Measurements from ENCODE around the gene SOX4. TPM values are rescaled to one million over a fixed set of nuclear protein-coding genes. Genes with fewer than 3 reads are reported as not detected.

SOX4 gene
- total RNA-seq, 1 experiment from 2014 or later: 77.3 TPM

DNA sequence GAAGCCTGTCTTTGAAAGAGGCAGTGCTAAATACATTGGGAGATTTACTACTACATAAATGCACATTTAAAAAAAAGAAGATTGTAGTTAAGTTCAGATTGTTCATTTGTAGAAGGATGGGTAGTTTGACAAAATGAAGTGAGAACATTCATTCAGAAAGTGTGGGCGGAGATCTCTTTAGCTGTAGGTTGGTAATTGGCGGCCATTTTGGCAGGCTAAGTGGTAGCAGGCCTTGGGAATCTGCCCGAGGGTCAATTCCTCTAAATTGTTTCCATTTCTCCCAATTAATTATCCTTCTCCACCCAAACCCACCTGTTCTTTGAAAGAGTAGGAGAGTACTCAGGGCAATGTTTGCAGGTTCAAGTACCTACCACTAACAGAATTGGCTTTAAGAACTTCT lies 17.9 kb downstream of the SOX4 start:
- Histone ChIP-seq H3K4me3 (ENCODE audit: low read depth, low read length) (no peak overlapping the region), H3K4me1 (no peaks in the 10 kb centered on the region), H3K9me3 (no peaks in the 10 kb centered on the region), H3K27me3 (replicated peaks; ENCODE audit: control insufficient read depth, insufficient read depth, low read length) (no peaks in the 10 kb centered on the region), H3K36me3 (ENCODE audit: control insufficient read depth, insufficient read depth, low read length) (no peaks in the 10 kb centered on the region)
- Mint-ChIP-seq H3K36me3 (ENCODE audit: insufficient read depth, unreplicated experiment) (no peaks in the 10 kb centered on the region), H3K4me1 (ENCODE audit: low read depth, unreplicated experiment) (peaks cover 8% of the 10 kb centered on the region), H3K27me3 (ENCODE audit: insufficient read depth, unreplicated experiment) (no peaks in the 10 kb centered on the region), H3K27ac (ENCODE audit: unreplicated experiment) (no peak overlapping the region), H3K4me3 (ENCODE audit: unreplicated experiment) (no peak overlapping the region), H3K9me3 (ENCODE audit: unreplicated experiment) (peaks cover 6% of the 10 kb centered on the region)
- no peak for DNase-seq
- intact Hi-C loops (cut with micrococcal nuclease; ENCODE audit: unreplicated experiment): no loop called here
- BruUV-seq (replicated peaks): no TSS peak
- TF ChIP-seq, protein P1, sequence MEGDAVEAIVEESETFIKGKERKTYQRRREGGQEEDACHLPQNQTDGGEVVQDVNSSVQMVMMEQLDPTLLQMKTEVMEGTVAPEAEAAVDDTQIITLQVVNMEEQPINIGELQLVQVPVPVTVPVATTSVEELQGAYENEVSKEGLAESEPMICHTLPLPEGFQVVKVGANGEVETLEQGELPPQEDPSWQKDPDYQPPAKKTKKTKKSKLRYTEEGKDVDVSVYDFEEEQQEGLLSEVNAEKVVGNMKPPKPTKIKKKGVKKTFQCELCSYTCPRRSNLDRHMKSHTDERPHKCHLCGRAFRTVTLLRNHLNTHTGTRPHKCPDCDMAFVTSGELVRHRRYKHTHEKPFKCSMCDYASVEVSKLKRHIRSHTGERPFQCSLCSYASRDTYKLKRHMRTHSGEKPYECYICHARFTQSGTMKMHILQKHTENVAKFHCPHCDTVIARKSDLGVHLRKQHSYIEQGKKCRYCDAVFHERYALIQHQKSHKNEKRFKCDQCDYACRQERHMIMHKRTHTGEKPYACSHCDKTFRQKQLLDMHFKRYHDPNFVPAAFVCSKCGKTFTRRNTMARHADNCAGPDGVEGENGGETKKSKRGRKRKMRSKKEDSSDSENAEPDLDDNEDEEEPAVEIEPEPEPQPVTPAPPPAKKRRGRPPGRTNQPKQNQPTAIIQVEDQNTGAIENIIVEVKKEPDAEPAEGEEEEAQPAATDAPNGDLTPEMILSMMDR (IDR thresholded peaks at IDR 0.05; ENCODE audit: insufficient read depth in 1 of 2, low read depth in 1 of 2, low read length in 1 of 2, severe bottlenecking in 1 of 2, unreplicated experiment in 1 of 2): no peak
- CTCF ChIA-PET: no interaction called here
- POLR2A ChIA-PET: no interaction called here

DNA sequence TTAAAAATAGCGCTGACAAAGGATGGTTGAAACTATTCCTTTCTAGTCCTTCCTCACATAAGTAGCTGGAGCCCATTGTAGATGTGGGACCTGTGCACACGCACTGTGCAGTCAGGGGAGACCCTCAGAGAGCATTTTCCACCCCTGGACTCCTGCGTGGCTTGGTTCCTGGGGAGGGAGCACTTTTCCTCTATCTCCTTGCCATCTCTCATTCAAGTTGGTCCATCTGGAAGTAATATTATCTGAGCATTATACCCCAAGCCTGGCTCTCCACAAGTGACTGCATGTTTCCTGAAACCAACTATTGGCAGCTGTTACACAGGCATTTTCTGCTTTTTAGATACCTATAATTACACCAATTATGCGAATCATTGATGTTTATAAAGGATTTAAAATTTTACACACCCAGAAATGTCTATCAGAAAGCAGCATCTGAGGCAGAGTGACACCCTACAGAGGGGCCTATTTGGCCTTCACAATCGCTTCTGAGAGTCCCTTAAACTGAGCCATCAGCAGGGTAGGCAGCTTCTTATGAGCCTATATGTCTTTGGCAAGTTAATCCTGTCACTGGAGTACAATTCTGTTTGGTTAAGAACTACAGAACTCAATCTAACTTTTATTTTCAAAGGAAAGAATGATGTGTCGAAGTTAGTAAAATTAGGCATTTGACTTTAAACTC lies 18.7 kb downstream of the SOX4 start:
- Mint-ChIP-seq H3K27me3 (ENCODE audit: insufficient read depth, unreplicated experiment) (no peaks in the 10 kb centered on the region), H3K4me3 (ENCODE audit: unreplicated experiment) (no peak overlapping the region), H3K27ac (ENCODE audit: unreplicated experiment) (no peak overlapping the region), H3K4me1 (ENCODE audit: low read depth, unreplicated experiment) (peaks cover 8% of the 10 kb centered on the region), H3K9me3 (ENCODE audit: unreplicated experiment) (no peaks in the 10 kb centered on the region), H3K36me3 (ENCODE audit: insufficient read depth, unreplicated experiment) (no peaks in the 10 kb centered on the region)
- Histone ChIP-seq H3K4me1 (no peaks in the 10 kb centered on the region), H3K9me3 (no peaks in the 10 kb centered on the region), H3K4me3 (ENCODE audit: low read depth, low read length) (no peak overlapping the region), H3K27me3 (replicated peaks; ENCODE audit: control insufficient read depth, insufficient read depth, low read length) (no peaks in the 10 kb centered on the region), H3K36me3 (ENCODE audit: control insufficient read depth, insufficient read depth, low read length) (no peaks in the 10 kb centered on the region)
- intact Hi-C loops (cut with micrococcal nuclease; ENCODE audit: unreplicated experiment): no loop called here
- ChIA-PET POLR2A (no interaction called here), CTCF (interaction anchor here (0.6 kb wide), 1 partner anchor 18 kb away, joined by 8 read pairs; the partner anchor contains the start of gene SOX4)
- no TSS peak for BruUV-seq (replicated peaks)
- TF ChIP-seq, protein P1 (IDR thresholded peaks at IDR 0.05; ENCODE audit: insufficient read depth in 1 of 2, low read depth in 1 of 2, low read length in 1 of 2, severe bottlenecking in 1 of 2, unreplicated experiment in 1 of 2): no peak
- no peak for DNase-seq

DNA sequence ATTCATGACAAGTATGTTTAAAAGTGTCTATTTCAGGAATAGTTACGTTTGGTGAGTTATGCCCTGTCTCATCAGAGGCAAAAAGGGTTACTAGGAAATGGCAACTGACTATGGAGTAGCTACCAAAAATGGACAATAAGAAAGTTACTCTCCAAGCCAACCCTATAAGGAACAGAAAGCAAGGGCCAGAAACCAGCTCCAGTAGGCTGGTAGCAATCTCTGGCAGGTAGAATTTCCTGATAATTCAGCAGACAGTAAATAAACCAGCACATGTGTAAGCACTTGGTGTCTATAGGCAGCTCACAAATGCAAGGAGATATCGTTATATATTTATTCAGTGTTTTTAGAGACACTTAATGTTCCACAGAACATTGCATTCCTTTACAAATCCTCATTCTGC lies 20.3 kb downstream of the SOX4 start:
- no peak for DNase-seq
- POLR2A ChIA-PET: no interaction called here
- H3K4me3 Mint-ChIP-seq (ENCODE audit: unreplicated experiment): no peak overlapping the region
- no peak overlapping the region for H3K27ac Mint-ChIP-seq (ENCODE audit: unreplicated experiment)
- intact Hi-C loops (cut with micrococcal nuclease; ENCODE audit: unreplicated experiment): no loop called here
- Histone ChIP-seq H3K4me1 (no peaks in the 10 kb centered on the region), H3K36me3 (ENCODE audit: control insufficient read depth, insufficient read depth, low read length) (no peaks in the 10 kb centered on the region), H3K27me3 (replicated peaks; ENCODE audit: control insufficient read depth, insufficient read depth, low read length) (no peaks in the 10 kb centered on the region), H3K9me3 (no peaks in the 10 kb centered on the region), H3K4me3 (ENCODE audit: low read depth, low read length) (no peak overlapping the region)
- CTCF ChIA-PET: no interaction called here
- H3K9me3 Mint-ChIP-seq (ENCODE audit: unreplicated experiment): no peaks in the 10 kb centered on the region
- H3K4me1 Mint-ChIP-seq (ENCODE audit: low read depth, unreplicated experiment): peaks cover 8% of the 10 kb centered on the region
- H3K27me3 Mint-ChIP-seq (ENCODE audit: insufficient read depth, unreplicated experiment): no peaks in the 10 kb centered on the region
- no peaks in the 10 kb centered on the region for H3K36me3 Mint-ChIP-seq (ENCODE audit: insufficient read depth, unreplicated experiment)
- no TSS peak for BruUV-seq (replicated peaks)
- TF ChIP-seq, protein P1 (IDR thresholded peaks at IDR 0.05; ENCODE audit: insufficient read depth in 1 of 2, low read depth in 1 of 2, low read length in 1 of 2, severe bottlenecking in 1 of 2, unreplicated experiment in 1 of 2): no peak

Data from Caco-2 (cell line).